CD14-positive monocyte (primary cell): ENCODE results near the gene ST3GAL3. TPM values are rescaled to one million over a fixed set of nuclear protein-coding genes. Genes with fewer than 3 reads are reported as not detected.

Experiments used
- DNase-seq, 3 donors: peaks; one replicate each; pipeline ENCODE4 v3.0.0-alpha.2; 2011 to 2022
- H2AFZ ChIP-seq: 2 replicates; pipeline ENCODE4 v1.6.0; 2012; ENCODE audit warnings: mild to moderate bottlenecking, low read depth, low read length, inconsistent platforms; ENCODE audit not compliant: insufficient read depth, poor library complexity, severe bottlenecking
- H3K27ac ChIP-seq, 2 donors: 1 replicate in 1 of 2; 2 replicates in 1 of 2; pipeline ENCODE4 v1.5.1; 2012 to 2013; ENCODE audit warnings: low read length in 2 of 2, control low read depth in 1 of 2, inconsistent platforms in 1 of 2, low read depth in 1 of 2, mild to moderate bottlenecking in 1 of 2
- H3K27me3 ChIP-seq, 2 donors: one replicate each; pipeline versions ENCODE4 v1.6.0 to v1.6.1; 2011 to 2013; ENCODE audit warnings: low read length in 2 of 2; ENCODE audit not compliant: control insufficient read depth in 2 of 2, insufficient read depth in 2 of 2
- H3K36me3 ChIP-seq, 2 donors: replicated peaks in 1 of 2; 1 replicate in 1 of 2; 2 replicates in 1 of 2; pipeline versions ENCODE4 v1.5.1 to v1.6.1; 2012 to 2013; ENCODE audit warnings: low read length in 2 of 2, control low read depth in 1 of 2, inconsistent platforms in 1 of 2, mild to moderate bottlenecking in 1 of 2; ENCODE audit not compliant: insufficient read depth in 2 of 2, control insufficient read depth in 1 of 2
- H3K4me1 ChIP-seq, 2 donors: 1 replicate in 1 of 2; 2 replicates in 1 of 2; pipeline versions ENCODE4 v1.5.1 to v1.6.1; 2012 to 2013; ENCODE audit warnings: low read length in 2 of 2, control low read depth in 1 of 2, inconsistent platforms in 1 of 2, mild to moderate bottlenecking in 1 of 2, moderate library complexity in 1 of 2; ENCODE audit not compliant: insufficient read depth in 2 of 2, control insufficient read depth in 1 of 2
- H3K4me2 ChIP-seq: replicated peaks from 2 replicates; pipeline ENCODE3; 2012; ENCODE audit warnings: low read length, moderate library complexity, mild to moderate bottlenecking; ENCODE audit not compliant: poor library complexity, severe bottlenecking; ENCODE audit errors: extremely low read depth
- H3K4me3 ChIP-seq, 3 experiments: fragments of 200-600 bp in 1 of 3; sonication (generic) in 1 of 3; replicated peaks in 1 of 3; 1 replicate in 2 of 3; 2 replicates in 1 of 3; pipeline ENCODE4 v1.5.1; 2011 to 2013; ENCODE audit warnings: low read length in 3 of 3, mild to moderate bottlenecking in 3 of 3, control low read depth in 2 of 3, low read depth in 2 of 3, inconsistent platforms in 1 of 3, moderate library complexity in 1 of 3
- H3K79me2 ChIP-seq: 2 replicates; pipeline ENCODE4 v1.6.0; 2012; ENCODE audit warnings: mild to moderate bottlenecking, control low read depth, inconsistent platforms, low read length, moderate library complexity; ENCODE audit not compliant: insufficient read depth
- H3K9ac ChIP-seq: 2 replicates; pipeline ENCODE4 v1.6.0; 2017; ENCODE audit warnings: low read length, mild to moderate bottlenecking; ENCODE audit not compliant: insufficient read depth, poor library complexity, severe bottlenecking
- H3K9me3 ChIP-seq, 2 donors: replicated peaks in 1 of 2; 1 replicate in 1 of 2; 2 replicates in 1 of 2; pipeline versions ENCODE4 v1.5.1 to v1.6.1; 2012 to 2013; ENCODE audit warnings: low read length in 2 of 2, control low read depth in 1 of 2; ENCODE audit not compliant: control insufficient read depth in 1 of 2, insufficient read depth in 1 of 2
- H4K20me1 ChIP-seq: 2 replicates; pipeline ENCODE4 v1.6.0; 2012; ENCODE audit warnings: mild to moderate bottlenecking, low read length, control low read depth, moderate library complexity; ENCODE audit not compliant: insufficient read depth
- H3K27ac Mint-ChIP-seq, 7 donors: one replicate each; pipeline ENCODE4 v1.8.0; 2020; ENCODE audit warnings: mild to moderate bottlenecking in 7 of 7, mixed read lengths in 7 of 7, moderate library complexity in 6 of 7, inconsistent platforms in 2 of 7
- H3K27me3 Mint-ChIP-seq, 3 donors: one replicate each; pipeline ENCODE4 v1.8.0; 2021 to 2022; ENCODE audit warnings: low read depth in 3 of 3, mild to moderate bottlenecking in 3 of 3, mixed read lengths in 3 of 3, moderate library complexity in 3 of 3, inconsistent platforms in 1 of 3
- H3K36me3 Mint-ChIP-seq, 2 donors: one replicate each; pipeline ENCODE4 v1.8.0; 2020; ENCODE audit warnings: mixed read lengths in 2 of 2, inconsistent platforms in 1 of 2, mild to moderate bottlenecking in 1 of 2
- H3K4me1 Mint-ChIP-seq: one replicate; pipeline ENCODE4 v1.8.0; 2020; ENCODE audit warnings: mild to moderate bottlenecking, mixed read lengths
- H3K4me3 Mint-ChIP-seq, 2 donors: one replicate each; pipeline ENCODE4 v1.8.0; 2020; ENCODE audit warnings: mild to moderate bottlenecking in 2 of 2, mixed read lengths in 2 of 2, moderate library complexity in 1 of 2
- H3K9me3 Mint-ChIP-seq, 7 donors: one replicate each; pipeline ENCODE4 v1.8.0; 2020 to 2022; ENCODE audit warnings: mixed read lengths in 7 of 7, mild to moderate bottlenecking in 6 of 7, moderate library complexity in 6 of 7, inconsistent platforms in 2 of 7
- CTCF ChIP-seq: fragments of 200-600 bp; IDR thresholded peaks from one replicate; pipeline ENCODE4 v1.8.0; 2022; ENCODE audit warnings: antibody characterized with exemption, mild to moderate bottlenecking
- WGBS: methylation state at CpG from one replicate; pipeline ENCODE4 v1.1.5; 2013; ENCODE audit warnings: missing lambda C conversion rate; ENCODE audit not compliant: insufficient coverage; 5-methylcytosine and 5-hydroxymethylcytosine counted together
- intact Hi-C, 2 donors: fragments of 100-400 bp; cut with micrococcal nuclease; formaldehyde crosslinking; loops; one replicate each; pipeline versions ENCODE4 v1.15.0 to v1.15.1; 2023
- polyA plus RNA-seq, 3 donors: library from polyadenylated mRNA; depleted of rRNA in 1 of 3; unstranded in 2 of 3; stranded (reverse) in 1 of 3; fragments of 300-500 nt in 2 of 3; fragments of >200 nt in 1 of 3; fragmentation: Illumina TruSeq in 2 of 3; gene quantifications; 1 replicate in 2 of 3; 2 replicates in 1 of 3; pipeline ENCODE4 v1.2.3, GENCODE V29; 2012 to 2021

Gene ST3GAL3
- polyA plus RNA-seq, 3 donors = 1.6 to 4.5 (median 2.1) TPM

DNA sequence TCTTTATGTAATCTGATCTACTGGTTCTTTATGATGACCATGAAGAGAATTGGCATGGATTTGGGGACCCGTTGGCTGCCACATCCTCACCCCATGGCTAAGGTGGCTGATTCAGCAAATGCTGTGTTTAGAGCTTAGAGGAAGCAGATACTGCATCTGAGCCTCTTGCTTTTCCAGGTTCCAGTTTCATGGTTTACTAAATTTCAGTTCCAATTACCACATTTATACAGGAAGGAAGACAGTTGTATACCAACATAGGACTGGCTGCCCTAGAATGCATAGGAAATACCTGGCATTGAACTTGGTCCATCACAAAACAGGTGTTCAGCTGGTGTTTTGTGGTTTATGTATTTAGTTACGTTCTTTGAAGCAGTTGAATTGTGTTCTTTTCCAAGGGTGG lies 107.1 kb downstream of the ST3GAL3 start:
- peaks cover 73% of the 10 kb centered on the region for H3K4me1 Mint-ChIP-seq
- Histone ChIP-seq H2AFZ (no peak overlapping the region), H3K4me2 (no peak overlapping the region), H3K9me3 (peaks cover 0 to 3% of the 10 kb centered on the region in 2 donors), H3K9ac (no peak overlapping the region), H3K27me3 (no peaks in the 10 kb centered on the region), H3K27ac (no peak overlapping the region), H3K79me2 (peaks cover 8% of the 10 kb centered on the region), H4K20me1 (no peaks in the 10 kb centered on the region), H3K4me1 (peaks cover 48 to 50% of the 10 kb centered on the region in 2 donors), H3K4me3 (no peak overlapping the region), H3K36me3 (no peaks in the 10 kb centered on the region)
- peaks cover 13 to 15% of the 10 kb centered on the region in 2 donors for H3K36me3 Mint-ChIP-seq
- intact Hi-C loops = no loop called here
- no CpG with 5 or more reads among the region's 2 CpGs for WGBS
- TF ChIP-seq CTCF = no peak
- peak in 1 of 3 donors; percentile 16 for DNase-seq
- H3K4me3 Mint-ChIP-seq = peak overlapping the region in 1 of 2 donors; percentile 48
- H3K27ac Mint-ChIP-seq = peak overlapping the region in 1 of 7 donors; percentile 60
- H3K9me3 Mint-ChIP-seq = peaks cover under 1 to 14% (median 5%) of the 10 kb centered on the region in 7 donors
- peaks cover 0 to 5% (median 0%) of the 10 kb centered on the region in 3 donors for H3K27me3 Mint-ChIP-seq

- Histone ChIP-seq H3K4me1 (peaks cover 36% of the 10 kb centered on the region in 2 donors), H3K27me3 (no peaks in the 10 kb centered on the region), H3K79me2 (peaks cover under 1% of the 10 kb centered on the region), H3K4me3 (no peak overlapping the region), H4K20me1 (no peaks in the 10 kb centered on the region), H3K9ac (no peak overlapping the region), H3K27ac (no peak overlapping the region), H3K36me3 (no peaks in the 10 kb centered on the region), H3K9me3 (peaks cover 0 to 2% of the 10 kb centered on the region in 2 donors), H2AFZ (no peak overlapping the region), H3K4me2 (no peak overlapping the region)
- Mint-ChIP-seq H3K4me3 (no peak overlapping the region), H3K27ac (peak overlapping the region in 3 of 7 donors; percentile 14 to 70 (median 54)), H3K27me3 (peaks cover 0 to 4% (median 0%) of the 10 kb centered on the region in 3 donors), H3K36me3 (peaks cover 18 to 24% of the 10 kb centered on the region in 2 donors), H3K4me1 (peaks cover 52% of the 10 kb centered on the region), H3K9me3 (peaks cover 0 to 16% (median 5%) of the 10 kb centered on the region in 7 donors)
- no peak for DNase-seq
- intact Hi-C loops = no loop called here
- no peak for TF ChIP-seq CTCF
These were observed 110.1 kb downstream of the ST3GAL3 start for GRCh38 chr1:43817304-43817939.
